C4-2B (cell line): ENCODE results near the gene BTRC.

ENCODE experiments used
- H3K27ac ChIP-seq: fragments of 450-650 bp; 2 replicates; pipeline ENCODE4 v1.5.1; 2017
- ZFX ChIP-seq: fragments of 450-650 bp; IDR thresholded peaks from 2 replicates; pipeline ENCODE4 v1.6.1; 2017
- TF ChIP-seq, protein P1 (sequence below): fragments of 450-650 bp; conservative IDR thresholded peaks from 2 replicates; pipeline ENCODE4 v1.5.1; 2017; ENCODE audit warnings: mild to moderate bottlenecking

Gene BTRC

DNA sequence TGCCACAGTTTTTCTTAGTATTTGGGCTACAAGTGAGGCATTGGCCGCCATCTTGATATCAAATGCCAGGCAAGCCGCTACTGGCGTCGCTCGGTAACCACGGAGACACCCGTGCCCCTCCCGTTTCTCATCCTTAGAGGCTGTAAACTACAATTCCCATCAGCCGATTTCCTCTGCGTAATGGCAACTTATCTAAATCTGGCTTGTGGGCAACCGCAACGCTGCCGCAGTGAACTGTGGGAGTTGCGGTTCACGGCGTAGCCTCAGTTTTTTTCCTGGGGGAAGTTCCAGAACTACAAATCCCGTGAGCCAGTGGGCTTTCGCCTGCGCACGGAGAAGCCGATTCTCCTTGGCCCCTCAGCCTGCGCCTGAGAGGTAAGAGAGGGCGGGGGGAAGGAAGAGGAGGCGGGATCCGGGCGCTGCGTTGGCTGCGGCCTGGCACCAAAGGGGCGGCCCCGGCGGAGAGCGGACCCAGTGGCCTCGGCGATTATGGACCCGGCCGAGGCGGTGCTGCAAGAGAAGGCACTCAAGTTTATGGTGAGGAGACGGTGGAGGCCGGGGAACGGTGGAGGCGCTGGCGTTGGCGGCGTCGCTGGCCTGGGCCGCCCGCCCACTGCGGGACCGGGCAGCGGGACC lies at the start of gene BTRC:
TSS of gene BTRC (plus strand) at position 474 of the 636 bp plus-strand sequence. CDS start at position 490, 16 bp downstream.
- H3K27ac ChIP-seq, result peak within 1 kb of the TSS; percentile 71
- TF ChIP-seq, protein P1, sequence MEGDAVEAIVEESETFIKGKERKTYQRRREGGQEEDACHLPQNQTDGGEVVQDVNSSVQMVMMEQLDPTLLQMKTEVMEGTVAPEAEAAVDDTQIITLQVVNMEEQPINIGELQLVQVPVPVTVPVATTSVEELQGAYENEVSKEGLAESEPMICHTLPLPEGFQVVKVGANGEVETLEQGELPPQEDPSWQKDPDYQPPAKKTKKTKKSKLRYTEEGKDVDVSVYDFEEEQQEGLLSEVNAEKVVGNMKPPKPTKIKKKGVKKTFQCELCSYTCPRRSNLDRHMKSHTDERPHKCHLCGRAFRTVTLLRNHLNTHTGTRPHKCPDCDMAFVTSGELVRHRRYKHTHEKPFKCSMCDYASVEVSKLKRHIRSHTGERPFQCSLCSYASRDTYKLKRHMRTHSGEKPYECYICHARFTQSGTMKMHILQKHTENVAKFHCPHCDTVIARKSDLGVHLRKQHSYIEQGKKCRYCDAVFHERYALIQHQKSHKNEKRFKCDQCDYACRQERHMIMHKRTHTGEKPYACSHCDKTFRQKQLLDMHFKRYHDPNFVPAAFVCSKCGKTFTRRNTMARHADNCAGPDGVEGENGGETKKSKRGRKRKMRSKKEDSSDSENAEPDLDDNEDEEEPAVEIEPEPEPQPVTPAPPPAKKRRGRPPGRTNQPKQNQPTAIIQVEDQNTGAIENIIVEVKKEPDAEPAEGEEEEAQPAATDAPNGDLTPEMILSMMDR, result no peak
- peak; percentile 60; the same call in 1 of the 2 replicates for TF ChIP-seq ZFX

DNA sequence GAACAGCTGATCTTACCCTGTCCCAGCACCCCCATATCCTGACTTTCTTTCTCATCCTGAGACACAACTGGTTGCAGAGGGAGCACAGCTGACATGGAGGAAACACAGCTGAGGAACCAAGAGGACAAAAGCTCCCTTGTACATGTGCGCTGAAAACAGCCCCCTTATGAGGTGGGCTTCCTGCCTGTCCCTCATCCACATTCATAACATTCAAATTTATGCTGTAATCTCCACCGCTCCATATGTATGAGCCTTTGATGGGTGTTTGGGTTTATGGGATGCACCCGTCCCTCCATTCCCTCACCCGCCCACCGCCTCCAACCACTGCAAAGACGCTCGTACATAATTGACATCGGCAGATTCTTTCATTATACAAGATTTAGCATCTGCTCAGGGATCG lies 49.6 kb upstream of the BTRC start:
- TF ChIP-seq ZFX, result no peak
- TF ChIP-seq, protein P1, result no peak
- no peak overlapping the region for H3K27ac ChIP-seq

- no peak overlapping the region for H3K27ac ChIP-seq
- no peak for TF ChIP-seq ZFX
- TF ChIP-seq, protein P1, result no peak
Observed at GRCh38 chr10:101305320-101306241, 48.4 kb upstream of the BTRC start.

- no peak for TF ChIP-seq ZFX
- TF ChIP-seq, protein P1, result no peak
- H3K27ac ChIP-seq, result no peak overlapping the region
Observed at GRCh38 chr10:101308051-101308450, 45.9 kb upstream of the BTRC start.

DNA sequence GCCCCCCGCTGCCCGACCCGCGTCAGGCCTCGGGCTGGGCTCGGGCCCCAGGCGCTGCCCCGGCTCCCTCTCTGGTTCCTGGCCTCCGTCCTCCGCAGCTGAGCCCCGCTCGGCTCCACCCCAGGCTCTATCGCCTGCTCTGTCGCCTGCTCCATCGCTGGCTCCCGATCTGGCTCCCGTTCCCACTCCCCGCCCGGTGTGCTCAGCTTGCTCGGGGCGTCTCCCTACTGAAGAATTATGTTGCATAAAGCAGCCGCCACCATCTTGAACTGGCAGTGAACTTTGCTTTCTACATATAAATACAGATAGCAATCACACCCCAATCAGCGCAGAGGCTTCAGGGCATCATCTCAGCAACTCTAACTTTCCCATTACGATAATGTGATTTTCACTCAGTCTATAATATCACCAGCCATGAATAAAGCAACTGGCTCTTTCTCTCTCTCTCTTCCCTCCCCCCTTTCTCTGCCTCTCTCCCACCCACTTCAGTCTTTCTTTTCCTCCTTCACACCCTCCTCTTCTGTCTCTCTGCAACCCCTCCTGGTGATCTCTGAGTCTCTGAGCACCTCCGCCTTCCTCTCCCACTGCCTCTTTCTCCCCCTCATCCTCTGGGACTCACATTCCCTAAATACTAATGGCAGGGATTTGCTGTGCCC lies 43.3 kb upstream of the BTRC start:
- TF ChIP-seq, protein P1, result no peak
- no peak for TF ChIP-seq ZFX

DNA sequence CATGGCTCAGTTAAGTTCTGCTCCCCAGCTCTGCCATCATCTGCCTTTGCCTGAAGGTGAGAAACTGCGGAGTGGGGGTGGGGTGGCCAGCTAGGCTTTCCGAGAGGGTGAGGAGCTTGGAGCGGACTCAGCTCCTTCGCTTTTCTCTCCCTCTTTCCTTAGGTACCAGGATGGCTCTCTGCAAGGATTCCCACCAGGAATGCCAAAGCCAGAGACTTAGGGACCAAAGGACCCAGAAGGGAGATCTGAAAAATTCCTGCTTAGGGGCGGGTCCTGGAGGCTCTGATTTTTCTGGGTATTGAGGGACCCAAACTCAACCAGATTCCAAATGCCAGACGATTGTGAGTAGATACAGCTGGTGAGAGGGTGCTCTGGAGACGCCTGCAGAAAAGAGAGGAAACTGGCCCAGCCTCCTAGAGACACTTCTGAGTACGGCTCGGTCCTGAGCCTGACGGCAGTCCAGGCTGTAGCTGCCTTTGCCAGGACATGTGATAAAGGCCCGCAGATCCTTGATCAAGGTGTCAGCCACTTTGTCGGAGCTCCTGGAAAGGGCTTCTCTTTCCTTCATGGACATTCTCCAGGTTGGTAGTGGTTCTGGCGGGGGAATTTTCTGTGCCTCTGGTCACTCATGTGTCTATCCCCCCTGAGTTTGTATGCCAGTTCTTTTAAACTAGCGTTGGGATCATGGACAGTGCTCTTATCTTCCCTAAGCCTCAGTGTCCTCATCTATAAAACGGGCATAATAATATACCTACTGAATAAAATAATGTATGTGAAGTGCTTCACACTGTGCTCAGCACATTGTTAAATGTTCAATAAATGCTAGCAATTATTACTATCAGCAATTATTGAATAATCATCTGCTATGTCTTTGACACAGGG lies 42.5 kb upstream of the BTRC start:
- TF ChIP-seq, protein P1, result no peak
- no peak for TF ChIP-seq ZFX
- no peak overlapping the region for H3K27ac ChIP-seq

More for the DNA sequence above, 43.3 kb upstream of the BTRC start:
- no peak overlapping the region for H3K27ac ChIP-seq
